Cardiac muscle cell (in vitro differentiated cells and primary cell): Measurements from ENCODE around the gene CDV3. TPM values are rescaled to one million over a fixed set of nuclear protein-coding genes. Genes with fewer than 3 reads are reported as not detected.

Experiments
- DNase-seq, 2 donors: peaks; one replicate each; pipeline versions ENCODE4 v3.0.0 to v3.0.0-alpha.2; 2010 to 2017; ENCODE audit warnings: low read depth in 1 of 2, low spot score in 1 of 2
- H3K27ac ChIP-seq: fragments of 200-600 bp; sonication (generic); 2 replicates; pipeline ENCODE4 v1.5.1; 2016
- H3K27me3 ChIP-seq: fragments of 200-600 bp; sonication (generic); 2 replicates; pipeline ENCODE4 v1.6.0; 2016; ENCODE audit warnings: control low read depth
- H3K36me3 ChIP-seq: fragments of 200-600 bp; sonication (generic); 2 replicates; pipeline ENCODE4 v1.5.1; 2016; ENCODE audit warnings: control low read depth
- H3K4me1 ChIP-seq: fragments of 200-600 bp; sonication (generic); 2 replicates; pipeline ENCODE4 v1.8.1; 2017; ENCODE audit warnings: low read depth, mild to moderate bottlenecking, mixed run types
- H3K4me3 ChIP-seq: fragments of 200-600 bp; sonication (generic); 2 replicates; pipeline ENCODE4 v1.5.1; 2016; ENCODE audit warnings: mild to moderate bottlenecking
- H3K9me3 ChIP-seq: fragments of 200-600 bp; sonication (generic); 2 replicates; pipeline ENCODE4 v1.5.1; 2017; ENCODE audit warnings: low read depth, mild to moderate bottlenecking, control low read depth
- polyA plus RNA-seq: library from polyadenylated mRNA; unstranded; fragments of >200 nt; fragmentation: Nextera tagmentation; extraction: Ambion mirVana; gene quantifications from 2 replicates; pipeline ENCODE4 v1.2.1, GENCODE V29; 2016
- total RNA-seq: library from RNA; depleted of rRNA; stranded (reverse); fragments of >200 nt; gene quantifications from 2 replicates; pipeline ENCODE4 v1.2.3, GENCODE V29; 2016
- TF ChIP-seq, protein P1 (sequence below): IDR thresholded peaks from 2 replicates; pipeline ENCODE4 v1.5.1; 2012; ENCODE audit warnings: low read depth, mild to moderate bottlenecking, low read length

Gene CDV3
- total and polyA plus RNA-seq, 2 experiments from 2014 or later: 56.7 to 100 TPM

DNA sequence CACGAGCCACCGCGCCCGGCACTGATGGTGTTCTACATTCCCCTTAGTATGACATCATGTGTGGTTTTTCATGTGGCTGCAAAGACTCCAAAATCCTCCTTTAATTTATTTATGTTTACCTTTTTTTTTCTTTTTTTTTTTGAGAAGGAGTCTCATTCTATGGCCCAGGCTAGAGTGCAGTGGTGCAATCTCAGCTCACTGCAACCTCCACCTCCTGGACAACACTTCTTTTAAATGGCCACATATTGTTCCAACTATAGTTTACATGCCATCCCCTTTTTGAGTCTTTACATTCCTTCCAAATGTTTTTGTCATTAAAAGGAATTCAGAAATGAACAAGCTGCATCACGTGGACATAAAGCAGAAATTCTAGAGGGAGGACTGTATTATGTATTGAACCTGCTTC, 10.3 kb upstream of the CDV3 start:
- TF ChIP-seq, protein P1, sequence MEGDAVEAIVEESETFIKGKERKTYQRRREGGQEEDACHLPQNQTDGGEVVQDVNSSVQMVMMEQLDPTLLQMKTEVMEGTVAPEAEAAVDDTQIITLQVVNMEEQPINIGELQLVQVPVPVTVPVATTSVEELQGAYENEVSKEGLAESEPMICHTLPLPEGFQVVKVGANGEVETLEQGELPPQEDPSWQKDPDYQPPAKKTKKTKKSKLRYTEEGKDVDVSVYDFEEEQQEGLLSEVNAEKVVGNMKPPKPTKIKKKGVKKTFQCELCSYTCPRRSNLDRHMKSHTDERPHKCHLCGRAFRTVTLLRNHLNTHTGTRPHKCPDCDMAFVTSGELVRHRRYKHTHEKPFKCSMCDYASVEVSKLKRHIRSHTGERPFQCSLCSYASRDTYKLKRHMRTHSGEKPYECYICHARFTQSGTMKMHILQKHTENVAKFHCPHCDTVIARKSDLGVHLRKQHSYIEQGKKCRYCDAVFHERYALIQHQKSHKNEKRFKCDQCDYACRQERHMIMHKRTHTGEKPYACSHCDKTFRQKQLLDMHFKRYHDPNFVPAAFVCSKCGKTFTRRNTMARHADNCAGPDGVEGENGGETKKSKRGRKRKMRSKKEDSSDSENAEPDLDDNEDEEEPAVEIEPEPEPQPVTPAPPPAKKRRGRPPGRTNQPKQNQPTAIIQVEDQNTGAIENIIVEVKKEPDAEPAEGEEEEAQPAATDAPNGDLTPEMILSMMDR: no peak
- DNase-seq: no peak
- Histone ChIP-seq H3K4me1 (no peaks in the 10 kb centered on the region), H3K27ac (no peak overlapping the region), H3K4me3 (no peak overlapping the region), H3K27me3 (no peaks in the 10 kb centered on the region), H3K36me3 (no peaks in the 10 kb centered on the region), H3K9me3 (no peaks in the 10 kb centered on the region)

DNA sequence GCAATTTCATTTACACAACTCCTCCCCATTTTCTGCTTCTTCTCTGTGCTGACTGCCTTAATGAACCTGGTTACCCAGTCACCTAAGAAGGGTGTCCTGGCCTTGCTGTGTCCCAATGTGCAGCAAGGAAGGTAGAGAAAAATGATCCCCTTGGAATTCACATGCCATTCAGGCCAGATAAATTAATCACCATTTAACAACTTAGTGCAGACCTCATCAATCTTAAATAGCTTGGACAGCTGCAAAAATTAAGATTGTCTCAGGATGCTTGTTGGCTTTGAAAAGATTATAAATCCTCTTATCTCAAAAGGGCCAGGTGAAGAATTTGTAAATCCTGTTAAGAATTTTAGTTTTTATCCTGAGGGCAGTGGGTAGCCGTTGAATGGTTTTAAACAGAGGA, 9.7 kb upstream of the CDV3 start:
- Histone ChIP-seq H3K4me1 (no peaks in the 10 kb centered on the region), H3K36me3 (no peaks in the 10 kb centered on the region), H3K9me3 (no peaks in the 10 kb centered on the region), H3K4me3 (no peak overlapping the region), H3K27me3 (no peaks in the 10 kb centered on the region), H3K27ac (no peak overlapping the region)
- no peak for DNase-seq
- TF ChIP-seq, protein P1: no peak

DNA sequence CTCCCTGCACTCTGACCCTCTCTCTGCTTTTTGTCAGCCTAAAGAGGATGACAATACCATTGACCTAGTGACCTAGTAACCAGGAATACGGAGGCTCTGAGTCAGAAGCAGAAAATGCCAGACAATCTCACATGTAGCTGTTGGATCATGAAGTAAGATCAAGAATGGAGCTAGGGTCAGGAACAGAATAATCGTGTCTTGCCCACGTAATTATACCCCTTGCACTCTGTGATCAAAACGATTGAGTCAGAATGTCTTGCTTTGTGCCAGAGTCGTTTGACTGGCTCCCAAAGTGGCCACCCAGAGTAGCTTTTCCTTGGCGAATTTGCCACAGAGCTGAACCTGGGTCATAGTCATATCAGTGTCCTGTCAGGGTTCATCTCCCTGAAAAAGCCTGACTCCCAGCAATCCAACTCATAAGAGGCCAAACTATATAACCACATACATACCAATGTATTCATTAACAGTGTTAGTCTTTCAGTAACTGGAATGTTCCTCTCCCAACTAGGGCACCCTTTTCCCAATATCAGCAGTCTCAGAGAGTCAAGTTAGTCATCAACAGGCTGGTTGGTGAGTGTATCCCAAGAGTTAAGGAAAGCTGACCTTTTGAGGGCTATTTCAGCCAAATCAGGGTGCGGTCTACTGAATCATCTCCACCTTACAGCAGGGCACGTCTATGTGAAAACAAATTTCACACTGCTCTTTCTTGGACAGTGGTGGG, 5.0 kb upstream of the CDV3 start:
- H3K36me3 ChIP-seq: no peaks in the 10 kb centered on the region
- DNase-seq: peak; percentile 33 to 63
- H3K27me3 ChIP-seq: no peaks in the 10 kb centered on the region
- H3K27ac ChIP-seq: peak overlapping the region; percentile 71
- peaks cover 2% of the 10 kb centered on the region for H3K4me1 ChIP-seq
- H3K4me3 ChIP-seq: no peak overlapping the region
- TF ChIP-seq, protein P1: no peak
- no peaks in the 10 kb centered on the region for H3K9me3 ChIP-seq

DNA sequence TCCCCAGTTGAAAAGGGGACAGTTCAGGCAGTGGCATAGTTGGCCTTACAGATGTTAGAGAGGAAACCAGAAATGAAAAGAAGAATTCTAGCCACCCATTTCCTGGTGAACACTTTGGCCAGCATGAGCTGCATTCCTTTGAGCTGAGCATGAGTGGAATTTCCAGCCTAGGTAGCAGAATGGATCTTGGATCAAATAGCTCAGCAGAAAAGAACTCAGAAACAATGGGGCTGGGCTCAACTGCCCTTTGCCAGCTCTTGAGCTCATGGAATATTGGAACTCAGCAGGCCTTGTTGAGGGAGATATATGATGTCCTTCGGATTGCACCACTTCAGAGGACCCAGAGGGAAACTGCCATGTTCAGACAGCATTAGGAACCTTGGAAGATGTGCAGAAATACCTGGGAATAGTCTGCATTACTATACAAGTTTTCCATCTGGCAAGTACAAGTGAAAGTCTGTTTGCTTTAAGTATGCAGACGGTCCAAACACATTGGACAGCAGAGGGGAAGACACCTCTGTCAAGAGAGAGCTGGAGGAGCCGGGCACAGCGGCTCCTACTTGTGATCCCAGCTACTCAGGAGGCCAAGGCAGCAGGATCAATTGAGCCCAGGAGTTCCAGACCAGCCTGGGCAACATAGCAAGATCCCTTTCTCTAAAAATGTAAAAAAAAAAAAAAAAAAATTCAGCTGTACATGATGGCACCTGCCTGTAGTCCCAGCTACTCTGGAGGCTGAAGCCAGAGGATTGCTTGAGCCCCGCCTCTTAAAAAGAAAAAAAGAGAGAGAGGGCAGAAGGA, 3.1 kb upstream of the CDV3 start:
- no peaks in the 10 kb centered on the region for H3K9me3 ChIP-seq
- TF ChIP-seq, protein P1: no peak
- H3K36me3 ChIP-seq: no peaks in the 10 kb centered on the region
- peaks cover 3% of the 10 kb centered on the region for H3K4me1 ChIP-seq
- H3K27me3 ChIP-seq: no peaks in the 10 kb centered on the region
- DNase-seq: peak; percentile 38 to 88
- H3K4me3 ChIP-seq: no peak overlapping the region
- peak overlapping the region; percentile 68 for H3K27ac ChIP-seq

DNA sequence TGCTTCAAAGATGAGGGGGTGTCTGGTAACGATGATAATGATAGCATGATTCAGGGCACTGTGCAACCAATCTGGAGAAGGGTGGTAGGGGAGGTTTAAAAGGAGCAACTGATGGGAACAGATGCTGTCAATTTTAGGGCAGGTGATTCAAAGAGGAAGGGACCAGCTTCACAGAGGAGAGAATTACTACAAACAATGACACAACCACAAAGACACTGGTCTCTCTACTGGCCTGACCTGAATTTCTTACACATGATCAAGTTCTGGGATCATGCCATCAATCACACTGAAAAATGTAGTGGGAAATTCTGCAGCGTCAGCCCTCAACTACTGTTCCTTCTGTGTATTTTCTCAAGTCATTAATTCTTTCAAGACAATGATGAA, 2.6 kb upstream of the CDV3 start:
- Histone ChIP-seq H3K27me3 (no peaks in the 10 kb centered on the region), H3K36me3 (no peaks in the 10 kb centered on the region), H3K4me1 (peaks cover 9% of the 10 kb centered on the region), H3K4me3 (no peak overlapping the region), H3K27ac (no peak overlapping the region), H3K9me3 (no peaks in the 10 kb centered on the region)
- TF ChIP-seq, protein P1: no peak
- DNase-seq: no peak
